OCI-LY7 (cell line): ENCODE measurements around the gene MPV17. TPM values are rescaled to one million over a fixed set of nuclear protein-coding genes. Genes with fewer than 3 reads are reported as not detected.
A peak's percentile ranks its signal among the peaks of the same experiment; 100 is the strongest.
"Not testable (repeated sequence)": the region's sequence is repeated elsewhere in the genome, so short reads cannot be mapped to it uniquely, and the experiment has no call there.

Experiments used
- BruUV-seq: library from RNA; stranded (reverse); fragments of 400-500 nt; replicated peaks from 2 replicates; lab custom pipeline; 2021; lab: Mats Ljungman, UMichigan
- CTCF ChIA-PET: fragments of 300-600 bp; sonication (Branson Sonifier 250); formaldehyde crosslinking; loops from one replicate; lab custom pipeline; 2022; ENCODE audit warnings: antibody characterized with exemption; ENCODE audit not compliant: unreplicated experiment; lab: Charles Lee
- POLR2A ChIA-PET: fragments of 300-600 bp; sonication (Branson Sonifier 250); formaldehyde crosslinking; loops from one replicate; lab custom pipeline; 2022; ENCODE audit warnings: antibody characterized with exemption; lab: Charles Lee
- DNase-seq: peaks from one replicate; pipeline ENCODE4 v3.0.0-alpha.2; 2015; ENCODE audit warnings: low spot score
- H2AFZ ChIP-seq: fragments of 200-600 bp; sonication (generic), shearing (Covaris generic); 2 replicates; pipeline ENCODE4 v1.6.1; 2014; ENCODE audit warnings: mild to moderate bottlenecking, antibody characterized with exemption, low read length, moderate library complexity
- H3K27ac ChIP-seq: fragments of 200-600 bp; sonication (generic); 2 replicates; pipeline ENCODE4 v1.5.1; 2014; ENCODE audit warnings: mixed run types, low read depth, mild to moderate bottlenecking, moderate library complexity, low read length, inconsistent platforms; ENCODE audit not compliant: poor library complexity, severe bottlenecking
- H3K36me3 ChIP-seq: fragments of 200-600 bp; sonication (generic); 2 replicates; pipeline ENCODE4 v1.6.1; 2014; ENCODE audit warnings: mild to moderate bottlenecking, antibody characterized with exemption, low read length, moderate library complexity, mixed read lengths; ENCODE audit not compliant: insufficient read depth
- H3K4me1 ChIP-seq: fragments of 200-600 bp; sonication (generic); 2 replicates; pipeline ENCODE4 v1.5.1; 2014; ENCODE audit warnings: mild to moderate bottlenecking, low read length; ENCODE audit not compliant: insufficient read depth, poor library complexity, severe bottlenecking
- H3K4me2 ChIP-seq: fragments of 200-600 bp; sonication (generic); 2 replicates; pipeline ENCODE4 v1.6.1; 2014; ENCODE audit warnings: mild to moderate bottlenecking, low read length
- H3K4me3 ChIP-seq: fragments of 200-600 bp; sonication (generic); 2 replicates; pipeline ENCODE4 v1.5.1; 2014; ENCODE audit warnings: mild to moderate bottlenecking, low read depth, low read length; ENCODE audit not compliant: poor library complexity, severe bottlenecking
- H3K79me2 ChIP-seq: fragments of 200-600 bp; sonication (generic); 2 replicates; pipeline ENCODE4 v1.6.1; 2016; ENCODE audit warnings: low read depth, mild to moderate bottlenecking, low read length, moderate library complexity, mixed read lengths; ENCODE audit not compliant: insufficient read depth
- H3K9me2 ChIP-seq: fragments of 200-600 bp; sonication (generic); 2 replicates; pipeline ENCODE4 v1.6.1; 2016; ENCODE audit warnings: mild to moderate bottlenecking, low read length, mixed read lengths; ENCODE audit not compliant: insufficient read depth
- H3K9me3 ChIP-seq: fragments of 200-600 bp; sonication (generic); 2 replicates; pipeline ENCODE4 v1.6.1; 2014; ENCODE audit warnings: mild to moderate bottlenecking, mixed run types, low read length, mixed read lengths
- H4K20me1 ChIP-seq: fragments of 200-600 bp; sonication (generic); 2 replicates; pipeline ENCODE4 v1.6.1; 2014; ENCODE audit warnings: mild to moderate bottlenecking, antibody characterized with exemption, low read length, moderate library complexity, mixed read lengths; ENCODE audit not compliant: insufficient read depth
- CTCF ChIP-seq: fragments of 200-600 bp; sonication (generic); conservative IDR thresholded peaks from 2 replicates; pipeline ENCODE4 v1.5.1; 2014; ENCODE audit warnings: mild to moderate bottlenecking, antibody characterized with exemption, low read length, moderate library complexity, mixed read lengths
- EZH2phosphoT487 ChIP-seq: fragments of 200-600 bp; sonication (generic); IDR thresholded peaks from 2 replicates; pipeline ENCODE4 v1.6.1; 2018; ENCODE audit warnings: low read depth, borderline replicate concordance, mild to moderate bottlenecking, mixed run types, antibody characterized with exemption, low read length, moderate library complexity, mixed read lengths
- intact Hi-C: fragments of 100-400 bp; cut with micrococcal nuclease; formaldehyde crosslinking; loops from one replicate; pipeline ENCODE4 v1.10.0; 2022; ENCODE audit not compliant: unreplicated experiment
- total RNA-seq, 2 experiments: library from RNA; depleted of rRNA in 1 of 2; stranded (reverse); fragments of >200 nt in 1 of 2; shearing (Covaris generic) in 1 of 2; gene quantifications; 2 replicates each; pipeline ENCODE4 v1.2.3, GENCODE V29; 2014 to 2022

The MPV17 gene
- total RNA-seq, 2 experiments from 2014 or later: 63.9 to 109 TPM

GRCh38 chr2:27271631-27272340 is 51.1 kb downstream of the MPV17 start:
- intact Hi-C loops: no loop called here
- no peak for DNase-seq
- H2AFZ ChIP-seq: peak overlapping the region; percentile 33; the same call in 1 of the 2 replicates
- ChIA-PET CTCF (no interaction called here), POLR2A (interaction anchor here (0.6 to 1.9 kb wide), 8 partner anchors 8 to 75 kb away, joined by 3 to 9 read pairs (median 4); partner anchors contain the start of gene TRIM54)
- no peaks in the 10 kb centered on the region for H3K36me3 ChIP-seq
- H3K27ac ChIP-seq: no peak overlapping the region
- no peak overlapping the region for H3K4me3 ChIP-seq
- no peaks in the 10 kb centered on the region for H3K9me3 ChIP-seq
- H3K79me2 ChIP-seq: no peaks in the 10 kb centered on the region
- BruUV-seq: no TSS peak
- no peak overlapping the region; the same call in 1 of the 2 replicates for H3K4me2 ChIP-seq
- H4K20me1 ChIP-seq: no peaks in the 10 kb centered on the region
- peaks cover 39% of the 10 kb centered on the region for H3K4me1 ChIP-seq
- no peaks in the 10 kb centered on the region for H3K9me2 ChIP-seq
- TF ChIP-seq EZH2phosphoT487 (no peak), CTCF (no peak)

- no peak for TF ChIP-seq CTCF
- TF ChIP-seq EZH2phosphoT487: no peak
- Histone ChIP-seq H3K9me2 (no peaks in the 10 kb centered on the region), H2AFZ (peak overlapping the region; percentile 33; the same call in 1 of the 2 replicates), H4K20me1 (no peaks in the 10 kb centered on the region), H3K36me3 (no peaks in the 10 kb centered on the region), H3K4me2 (peak overlapping the region; percentile 14), H3K4me3 (no peak overlapping the region), H3K79me2 (no peaks in the 10 kb centered on the region), H3K9me3 (no peaks in the 10 kb centered on the region), H3K4me1 (peaks cover 42% of the 10 kb centered on the region), H3K27ac (no peak overlapping the region)
- intact Hi-C loops: no loop called here
- POLR2A ChIA-PET: interaction anchor here (0.7 to 1.9 kb wide), 4 partner anchors 9 to 22 kb away, joined by 3 to 10 read pairs (median 6); no protein-coding TSS in a partner anchor
- CTCF ChIA-PET: no interaction called here
- DNase-seq: peak; percentile 43
- no TSS peak for BruUV-seq
Observed at GRCh38 chr2:27270670-27271069, 52.2 kb downstream of the MPV17 start.

GRCh38 chr2:27270131-27270530 is 52.8 kb downstream of the MPV17 start:
- Histone ChIP-seq H3K9me3 (no peaks in the 10 kb centered on the region), H3K27ac (no peak overlapping the region), H3K4me2 (no peak overlapping the region), H4K20me1 (no peaks in the 10 kb centered on the region), H3K4me3 (no peak overlapping the region), H3K79me2 (no peaks in the 10 kb centered on the region), H3K9me2 (no peaks in the 10 kb centered on the region), H3K4me1 (peaks cover 47% of the 10 kb centered on the region), H3K36me3 (no peaks in the 10 kb centered on the region), H2AFZ (0 out of 2 replicates have a peak overlapping the region, but pooled peaks have one; percentile 33)
- intact Hi-C loops: no loop called here
- no TSS peak for BruUV-seq
- POLR2A ChIA-PET: interaction anchor here (1.0 to 1.3 kb wide), 2 partner anchors 9 to 17 kb away, joined by 4 to 10 read pairs; no protein-coding TSS in a partner anchor
- TF ChIP-seq EZH2phosphoT487 (no peak), CTCF (no peak)
- no peak for DNase-seq
- CTCF ChIA-PET: no interaction called here

- CTCF ChIA-PET, H3K9me2 ChIP-seq, POLR2A ChIA-PET, H3K4me2 ChIP-seq, BruUV-seq, H3K79me2 ChIP-seq, DNase-seq, intact Hi-C loops, H3K36me3 ChIP-seq, H3K27ac ChIP-seq, H3K4me3 ChIP-seq, H2AFZ ChIP-seq, H4K20me1 ChIP-seq, H3K9me3 ChIP-seq: not testable (repeated sequence)
- H3K4me1 ChIP-seq: peaks cover 65% of the 10 kb centered on the region
Observed at GRCh38 chr2:27268296-27268695, 54.6 kb downstream of the MPV17 start.
